GM19023 (cell line): ENCODE data around the gene NME4.
"Not testable (repeated sequence)": the region's sequence is repeated elsewhere in the genome, so short reads cannot be mapped to it uniquely, and the experiment has no call there.

Experiments used
- ATAC-seq: cut with Tn5 transposase; IDR thresholded peaks from one replicate; pipeline ENCODE4 v1.9.1; 2021; ENCODE audit warnings: mild to moderate bottlenecking, moderate library complexity; ENCODE audit not compliant: unreplicated experiment

Gene NME4

GRCh38 chr16:396199-396598 is 800 bp upstream of the NME4 start:
- no peak for ATAC-seq

GRCh38 chr16:396605-397004 is 394 bp upstream of the NME4 start:
- no peak for ATAC-seq

- no peak for ATAC-seq
These were observed 835 bp downstream of the NME4 start for GRCh38 chr16:397736-398332.

- ATAC-seq, result no peak
These were observed 1.8 kb downstream of the NME4 start for GRCh38 chr16:398561-399339.

- ATAC-seq, result no peak
These were observed 2.5 kb downstream of the NME4 start for GRCh38 chr16:399340-400019.

- no peak for ATAC-seq
These were observed 3.1 kb downstream of the NME4 start for GRCh38 chr16:400061-400591.

- peak; percentile 65 for ATAC-seq
These were observed 4.7 kb downstream of the NME4 start, which contains the start of gene DECR2 for GRCh38 chr16:401468-402348. Gene DECR2 (plus strand): TSS chr16:401885. CDS start chr16:401964, 79 bp downstream.

- no peak for ATAC-seq
These were observed 8.0 kb downstream of the NME4 start for GRCh38 chr16:404971-405486.

- ATAC-seq, result no peak
These were observed 8.8 kb downstream of the NME4 start for GRCh38 chr16:405548-406506.

GRCh38 chr16:407253-407652 is 10.3 kb downstream of the NME4 start:
- no peak for ATAC-seq

- ATAC-seq, result no peak
These were observed 13.6 kb downstream of the NME4 start for GRCh38 chr16:410516-411178.

GRCh38 chr16:411576-412265 is 14.7 kb downstream of the NME4 start:
- no peak for ATAC-seq

- no peak for ATAC-seq
These were observed 17.6 kb downstream of the NME4 start for GRCh38 chr16:414395-415169.

GRCh38 chr16:415170-415498 is 18.1 kb downstream of the NME4 start:
- ATAC-seq, result not testable (repeated sequence)

- not testable (repeated sequence) for ATAC-seq
These were observed 25.2 kb downstream of the NME4 start for GRCh38 chr16:422179-422578.

GRCh38 chr16:424033-424622 is 27.1 kb downstream of the NME4 start:
- no peak for ATAC-seq

GRCh38 chr16:424623-425081 is 27.7 kb downstream of the NME4 start:
- no peak for ATAC-seq
